GM12878 (cell line): ENCODE data around the gene DLG2. TPM values are rescaled to one million over a fixed set of nuclear protein-coding genes. Genes with fewer than 3 reads are reported as not detected.
A peak's percentile ranks its signal among the peaks of the same experiment; 100 is the strongest.

Experiments
- ATAC-seq: fragments of 200-7000 bp; cut with Tn5 transposase; 3 replicates; pipeline ENCODE4 v1.9.1; 2020; ENCODE audit warnings: mild to moderate bottlenecking, moderate library complexity
- BruUV-seq: library from RNA; stranded (reverse); fragments of 400-500 nt; replicated peaks from 2 replicates; lab custom pipeline; 2021; lab: Mats Ljungman, UMichigan
- CTCF ChIA-PET: fragments of 300-600 bp; sonication (Branson Sonifier 250); formaldehyde crosslinking; extraction: SDS; loops from one replicate; lab custom pipeline; 2021; ENCODE audit warnings: inconsistent platforms; lab: Yijun Ruan, JAX
- POLR2A ChIA-PET: fragments of 350-600 bp; formaldehyde crosslinking; extraction: SDS; loops from one replicate; lab custom pipeline; 2021; ENCODE audit warnings: inconsistent platforms; lab: Charles Lee
- RAD21 ChIA-PET: fragments of 300-600 bp; sonication (Branson Sonifier 250); formaldehyde crosslinking; loops from one replicate; lab custom pipeline; 2023; ENCODE audit warnings: antibody characterized with exemption; ENCODE audit not compliant: unreplicated experiment; lab: Charles Lee
- SMC1A ChIA-PET: fragments of 300-600 bp; sonication (Branson Sonifier 250); formaldehyde crosslinking; loops from one replicate; lab custom pipeline; 2023; ENCODE audit not compliant: unreplicated experiment, uncharacterized antibody; lab: Charles Lee
- DNase-seq: peaks from one replicate; pipeline ENCODE4 v3.0.0-alpha.2; 2011; ENCODE audit warnings: low read depth, low spot score
- FAIRE-seq: peaks from 3 replicates; lab custom pipeline; 2011; peaks lifted over from hg19 to GRCh38; lab: Jason Lieb, UNC
- H2AFZ ChIP-seq: 2 replicates; pipeline ENCODE4 v1.6.0; 2011; ENCODE audit warnings: low read depth, low read length, control low read depth; ENCODE audit not compliant: control insufficient read depth
- H3K27ac ChIP-seq: 2 replicates; pipeline ENCODE4 v1.5.1; 2011; ENCODE audit warnings: control low read depth; ENCODE audit not compliant: control insufficient read depth, insufficient read depth
- H3K27me3 ChIP-seq, 2 experiments: replicated peaks in 1 of 2; 2 replicates each; pipeline versions ENCODE4 v1.6.0 to v1.6.1; 2011; ENCODE audit warnings: low read length in 1 of 2; ENCODE audit not compliant: control insufficient read depth in 2 of 2, insufficient read depth in 2 of 2
- H3K36me3 ChIP-seq, 2 experiments: 2 replicates each; pipeline ENCODE4 v1.5.1; 2011; ENCODE audit warnings: low read length in 1 of 2; ENCODE audit not compliant: control insufficient read depth in 2 of 2, insufficient read depth in 2 of 2
- H3K4me1 ChIP-seq: 2 replicates; pipeline ENCODE4 v1.6.1; 2011; ENCODE audit warnings: mild to moderate bottlenecking, low read length, moderate library complexity, mixed read lengths; ENCODE audit not compliant: control insufficient read depth, insufficient read depth
- H3K4me2 ChIP-seq: 2 replicates; pipeline ENCODE4 v1.6.0; 2011; ENCODE audit warnings: control low read depth; ENCODE audit not compliant: control insufficient read depth, insufficient read depth
- H3K4me3 ChIP-seq: fragments of 200-600 bp; sonication (generic); 2 replicates; pipeline ENCODE4 v1.5.1; 2016
- H3K79me2 ChIP-seq: 2 replicates; pipeline ENCODE4 v1.6.0; 2011; ENCODE audit warnings: low read length; ENCODE audit not compliant: control insufficient read depth, insufficient read depth
- H3K9ac ChIP-seq: 2 replicates; pipeline ENCODE4 v1.8.0; 2011; ENCODE audit warnings: low read length, control low read depth, mixed read lengths; ENCODE audit not compliant: control insufficient read depth, insufficient read depth
- H3K9me3 ChIP-seq: replicated peaks from 3 replicates; pipeline ENCODE4 v1.5.1; 2011; ENCODE audit warnings: mild to moderate bottlenecking, low read length; ENCODE audit not compliant: control insufficient read depth, insufficient read depth
- H4K20me1 ChIP-seq: 2 replicates; pipeline ENCODE4 v1.6.0; 2011; ENCODE audit not compliant: control insufficient read depth, insufficient read depth
- BCL3 ChIP-seq: IDR thresholded peaks from 2 replicates; pipeline ENCODE4 v1.6.1; 2011; ENCODE audit warnings: borderline replicate concordance, low read depth, mild to moderate bottlenecking, moderate library complexity, low read length; ENCODE audit not compliant: insufficient read depth, poor library complexity, severe bottlenecking
- E2F4 ChIP-seq: IDR thresholded peaks from 2 replicates; pipeline ENCODE4 v1.6.1; 2012; ENCODE audit warnings: low read depth, low read length, improper control_type of control experiment
- EP300 ChIP-seq, 2 experiments: fragments of 150-350 bp in 1 of 2; IDR thresholded peaks; 2 replicates each; pipeline ENCODE4 v1.6.1; 2011 to 2012; ENCODE audit warnings: low read depth in 2 of 2, low read length in 2 of 2, borderline replicate concordance in 1 of 2, improper control_type of control experiment in 1 of 2, inconsistent platforms in 1 of 2; ENCODE audit not compliant: control insufficient read depth in 1 of 2
- KAT2A ChIP-seq: conservative IDR thresholded peaks from 2 replicates; pipeline ENCODE4 v1.6.1; 2011; ENCODE audit warnings: low read depth, low read length; ENCODE audit not compliant: control insufficient read depth
- NR2F1 ChIP-seq: fragments of 450-650 bp; conservative IDR thresholded peaks from 2 replicates; pipeline ENCODE4 v1.6.1; 2017; ENCODE audit warnings: mild to moderate bottlenecking
- PKNOX1 ChIP-seq: fragments of 450-650 bp; IDR thresholded peaks from 2 replicates; pipeline ENCODE4 v1.6.1; 2016; ENCODE audit warnings: mild to moderate bottlenecking
- RELA ChIP-seq: fragments of 450-650 bp; IDR thresholded peaks from 2 replicates; pipeline ENCODE4 v1.8.0; 2014; ENCODE audit warnings: borderline replicate concordance; ENCODE audit not compliant: partially characterized antibody
- RUNX3 ChIP-seq: IDR thresholded peaks from 2 replicates; pipeline ENCODE4 v1.6.1; 2012; ENCODE audit warnings: low read length, inconsistent platforms
- SP1 ChIP-seq: IDR thresholded peaks from one replicate; pipeline ENCODE4 v1.6.1; 2011; ENCODE audit warnings: low read depth, low read length
- SUPT20H ChIP-seq: IDR thresholded peaks from 2 replicates; pipeline ENCODE4 v1.6.1; 2011; ENCODE audit warnings: low read depth, mild to moderate bottlenecking, low read length, moderate library complexity, borderline replicate concordance; ENCODE audit not compliant: control insufficient read depth
- ZBTB4 ChIP-seq: fragments of 450-650 bp; formaldehyde crosslinking; IDR thresholded peaks from 2 replicates; pipeline ENCODE4 v1.4.0; 2022; ENCODE audit warnings: mild to moderate bottlenecking, moderate library complexity
- ZNF384 ChIP-seq: IDR thresholded peaks from 2 replicates; pipeline ENCODE4 v1.6.1; 2012; ENCODE audit warnings: low read depth, mild to moderate bottlenecking, low read length, improper control_type of control experiment, borderline replicate concordance
- WGBS: methylation state at CpG from one replicate; pipeline ENCODE4 v1.1.6; 2016; ENCODE audit warnings: low lambda C conversion rate; ENCODE audit not compliant: insufficient replicate concordance, insufficient coverage; ENCODE audit errors: missing lambda C conversion rate; 5-methylcytosine and 5-hydroxymethylcytosine counted together
- in situ Hi-C: fragments of 300-500 bp; cut with MboI; formaldehyde crosslinking; loops from 9 replicates; pipeline ENCODE4 v1.14.3; 2018; ENCODE audit warnings: mixed read lengths
- intact Hi-C: fragments of 100-400 bp; cut with micrococcal nuclease; formaldehyde crosslinking; loops from one replicate; pipeline ENCODE4 v1.14.2; 2022; ENCODE audit not compliant: unreplicated experiment
- polyA plus RNA-seq, 11 experiments: library from polyadenylated mRNA; depleted of rRNA in 4 of 11; unstranded in 6 of 11; stranded (reverse) in 5 of 11; fragments of >200 nt; fragmentation: Nextera tagmentation in 4 of 11; fragmentation: Illumina TruSeq in 1 of 11; extraction: Ambion mirVana in 4 of 11; extraction: Trizol in 1 of 11; gene quantifications; 1 replicate in 1 of 11; 2 replicates in 10 of 11; pipeline versions ENCODE4 v1.2.1 to v1.2.3, GENCODE V29; 2011 to 2016; ENCODE audit warnings: inconsistent platforms in 2 of 11, missing spikeins in 2 of 11, low read depth in 1 of 11
- total RNA-seq, 4 experiments: library from RNA; depleted of rRNA in 3 of 4; stranded (reverse); fragments of >200 nt in 3 of 4; fragmentation: Illumina TruSeq in 1 of 4; extraction: Trizol in 1 of 4; gene quantifications; 2 replicates each; pipeline versions ENCODE4 v1.2.1 to v1.2.3, GENCODE V29; 2013 to 2021

Gene DLG2
- total and polyA plus RNA-seq, 10 of the 15 experiments (the other 5 are each of a cell fraction or from before 2014, with no cell fraction given) = 0.09 to 0.98 (median 0.35) TPM

- TF ChIP-seq BCL3 (no peak), RELA (no peak), ZNF384 (no peak), RUNX3 (peak; percentile 58; the same call in 1 of the 2 replicates), ZBTB4 (CRISPR knock-in tag) (no peak)
These were observed 1370.5 kb downstream of the DLG2 start (continued) for GRCh38 chr11:84256618-84257017.

- H2AFZ ChIP-seq = no peak overlapping the region
- H3K9ac ChIP-seq = no peak overlapping the region
- POLR2A ChIA-PET = no interaction called here
- in situ Hi-C loops = no loop called here
- FAIRE-seq (no peak), DNase-seq (no peak), ATAC-seq (no peak)
- no peaks in the 10 kb centered on the region for H3K36me3 ChIP-seq
- no peaks in the 10 kb centered on the region for H3K4me1 ChIP-seq
- WGBS = 77% methylated on average over 5 of the region's 5 CpGs
- BruUV-seq = no TSS peak
- RAD21 ChIA-PET = no interaction called here
- H3K9me3 ChIP-seq = no peaks in the 10 kb centered on the region
- no peaks in the 10 kb centered on the region for H3K27me3 ChIP-seq
- intact Hi-C loops = no loop called here
- TF ChIP-seq EP300 (IDR thresholded peaks at IDR 0.05; ENCODE audit: borderline replicate concordance in 1 of 2, control insufficient read depth in 1 of 2, low read depth in 2 of 2, low read length in 2 of 2) (no peak), E2F4 (no peak), KAT2A (no peak), NR2F1 (no peak), PKNOX1 (no peak), SP1 (no peak), SUPT20H (no peak)
- H3K4me3 ChIP-seq = no peak overlapping the region
- no peaks in the 10 kb centered on the region for H4K20me1 ChIP-seq
- SMC1A ChIA-PET = no interaction called here
- no peak overlapping the region for H3K4me2 ChIP-seq
- H3K27ac ChIP-seq = no peak overlapping the region
- CTCF ChIA-PET = no interaction called here
- no peaks in the 10 kb centered on the region for H3K79me2 ChIP-seq
These were observed 1371.7 kb downstream of the DLG2 start for GRCh38 chr11:84255483-84255882.
